Measurements from ENCODE around the gene OR5A1.
"Not testable (repeated sequence)": the region's sequence is repeated elsewhere in the genome, so short reads cannot be mapped to it uniquely, and the experiment has no call there.

OR5A1 gene

GRCh38 chr11:59429924-59430516 is 6.2 kb upstream of the OR5A1 start:
- TF ChIP-seq, protein P1, sequence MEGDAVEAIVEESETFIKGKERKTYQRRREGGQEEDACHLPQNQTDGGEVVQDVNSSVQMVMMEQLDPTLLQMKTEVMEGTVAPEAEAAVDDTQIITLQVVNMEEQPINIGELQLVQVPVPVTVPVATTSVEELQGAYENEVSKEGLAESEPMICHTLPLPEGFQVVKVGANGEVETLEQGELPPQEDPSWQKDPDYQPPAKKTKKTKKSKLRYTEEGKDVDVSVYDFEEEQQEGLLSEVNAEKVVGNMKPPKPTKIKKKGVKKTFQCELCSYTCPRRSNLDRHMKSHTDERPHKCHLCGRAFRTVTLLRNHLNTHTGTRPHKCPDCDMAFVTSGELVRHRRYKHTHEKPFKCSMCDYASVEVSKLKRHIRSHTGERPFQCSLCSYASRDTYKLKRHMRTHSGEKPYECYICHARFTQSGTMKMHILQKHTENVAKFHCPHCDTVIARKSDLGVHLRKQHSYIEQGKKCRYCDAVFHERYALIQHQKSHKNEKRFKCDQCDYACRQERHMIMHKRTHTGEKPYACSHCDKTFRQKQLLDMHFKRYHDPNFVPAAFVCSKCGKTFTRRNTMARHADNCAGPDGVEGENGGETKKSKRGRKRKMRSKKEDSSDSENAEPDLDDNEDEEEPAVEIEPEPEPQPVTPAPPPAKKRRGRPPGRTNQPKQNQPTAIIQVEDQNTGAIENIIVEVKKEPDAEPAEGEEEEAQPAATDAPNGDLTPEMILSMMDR (conservative IDR thresholded peaks at IDR 0.05; ENCODE audit: low read depth, low read length), result peak; percentile 84
- DNase-seq (ENCODE audit: low read depth), result no peak
- no peak overlapping the region for H3K4me3 ChIP-seq (ENCODE audit: low read length)

- H3K4me3 ChIP-seq (ENCODE audit: low read length), result no peak overlapping the region
- TF ChIP-seq, protein P1 (conservative IDR thresholded peaks at IDR 0.05; ENCODE audit: low read depth, low read length), result no peak
- DNase-seq (ENCODE audit: low read depth), result no peak
Measured at GRCh38 chr11:59437770-59438169, 1.5 kb downstream of the OR5A1 start.

DNA sequence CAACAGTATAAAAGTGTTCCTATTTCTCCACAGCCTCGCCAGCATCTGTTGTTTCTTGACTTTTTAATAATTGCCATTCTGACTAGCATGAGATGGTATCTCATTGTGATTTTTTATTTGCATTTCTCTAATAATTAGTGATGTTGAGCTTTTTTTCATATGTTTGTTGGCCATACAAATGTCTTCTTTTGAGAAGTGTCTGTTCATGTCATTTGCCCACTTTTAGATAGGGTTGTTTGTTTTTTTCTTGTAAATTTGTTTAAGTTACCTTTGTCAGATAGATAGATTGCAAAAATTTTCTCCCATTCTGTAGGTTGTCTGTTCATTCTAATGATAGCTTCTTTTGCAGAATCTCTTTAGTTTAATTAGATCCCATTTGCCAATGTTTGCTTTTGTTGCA is 9.4 kb downstream of the OR5A1 start:
- not testable (repeated sequence) for DNase-seq (ENCODE audit: low read depth); H3K4me3 ChIP-seq (ENCODE audit: low read length)

GRCh38 chr11:59448484-59448883 is 12.2 kb downstream of the OR5A1 start:
- no peak overlapping the region for H3K4me3 ChIP-seq (ENCODE audit: low read length)
- DNase-seq (ENCODE audit: low read depth), result no peak
- TF ChIP-seq, protein P1 (conservative IDR thresholded peaks at IDR 0.05; ENCODE audit: low read depth, low read length), result no peak

GRCh38 chr11:59456661-59457060 is 20.4 kb downstream of the OR5A1 start, which contains the start of gene OR4D6:
OR4D6 (plus strand) TSS chr11:59456961; CDS start chr11:59456961, 0 bp downstream.
- TF ChIP-seq, protein P1 (conservative IDR thresholded peaks at IDR 0.05; ENCODE audit: low read depth, low read length), result no peak
- DNase-seq (ENCODE audit: low read depth), result no peak

GRCh38 chr11:59459916-59460315 is 23.6 kb downstream of the OR5A1 start:
- no peak for DNase-seq (ENCODE audit: low read depth)
- TF ChIP-seq, protein P1 (conservative IDR thresholded peaks at IDR 0.05; ENCODE audit: low read depth, low read length), result no peak
- H3K4me3 ChIP-seq (ENCODE audit: low read length), result no peak overlapping the region

More at GRCh38 chr11:59456661-59457060, 20.4 kb downstream of the OR5A1 start, which contains the start of gene OR4D6:
- H3K4me3 ChIP-seq (ENCODE audit: low read length), result no peak within 1 kb of the TSS

DNA sequence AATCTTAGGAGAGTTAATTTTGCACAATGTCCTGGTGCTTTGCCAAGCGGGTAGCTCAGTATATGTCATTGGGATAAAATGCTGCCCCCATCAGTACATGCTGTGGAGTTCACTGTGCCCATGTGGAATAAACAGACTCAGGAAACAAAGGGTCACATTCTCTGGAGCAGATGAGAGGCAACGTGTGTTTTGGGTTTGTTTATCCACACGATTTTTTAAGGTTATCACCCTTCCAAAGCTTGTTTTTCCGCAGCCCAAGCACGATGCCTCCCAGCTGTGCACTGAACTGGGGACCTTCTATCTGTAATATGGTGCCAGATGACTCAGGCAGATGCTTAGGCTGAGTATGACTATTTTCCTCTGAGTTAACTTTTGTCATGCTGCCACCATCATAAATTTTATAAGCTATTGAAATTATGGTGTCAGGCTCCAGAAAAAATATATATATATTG is 26.9 kb downstream of the OR5A1 start:
- H3K4me3 ChIP-seq (ENCODE audit: low read length), result no peak overlapping the region
- TF ChIP-seq, protein P1 (conservative IDR thresholded peaks at IDR 0.05; ENCODE audit: low read depth, low read length), result no peak
- no peak for DNase-seq (ENCODE audit: low read depth)

Measured in retinal pigment epithelial cell (primary cell).